ENCODE data around the gene RBM17. TPM values are rescaled to one million over a fixed set of nuclear protein-coding genes. Genes with fewer than 3 reads are reported as not detected.
"Not testable (repeated sequence)": the region's sequence is repeated elsewhere in the genome, so short reads cannot be mapped to it uniquely, and the experiment has no call there.

RBM17 gene
- total RNA-seq, 1 experiment from 2014 or later = 65.4 TPM

DNA sequence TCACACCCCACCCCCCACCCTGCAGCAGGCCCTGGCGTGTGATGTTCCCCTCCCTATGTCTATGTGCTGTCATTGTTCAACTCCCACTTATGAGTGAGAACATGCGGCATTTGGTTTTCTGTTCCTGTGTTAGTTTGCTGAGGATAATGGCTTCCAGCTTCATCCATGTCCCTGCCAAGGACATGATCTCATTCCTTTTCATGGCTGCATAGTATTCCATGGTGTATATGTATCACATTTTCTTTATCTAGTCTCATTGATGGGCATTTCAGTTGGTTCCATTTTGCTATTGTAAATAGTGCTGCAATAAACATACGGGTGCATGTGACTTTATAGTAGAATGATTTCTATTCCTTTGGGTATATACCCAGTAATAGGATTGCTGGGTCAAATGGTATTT, 24.1 kb upstream of the RBM17 start:
- ATAC-seq; intact Hi-C loops (cut with micrococcal nuclease; ENCODE audit: unreplicated experiment); H3K27ac ChIP-seq (ENCODE audit: low read length); H3K27me3 ChIP-seq (ENCODE audit: control insufficient read depth, insufficient read depth, low read length); CTCF ChIA-PET; DNase-seq (ENCODE audit: low read depth, low spot score); BruUV-seq (replicated peaks); in situ Hi-C loops (cut with HindIII; ENCODE audit: low pct_unique_long_range_greater_than_20kb, low sequenced_read_pairs); H3K36me3 ChIP-seq (ENCODE audit: control insufficient read depth, insufficient read depth, low read length); POLR2A ChIA-PET; H3K4me1 ChIP-seq (ENCODE audit: control insufficient read depth, insufficient read depth, low read length); H3K9me3 ChIP-seq (ENCODE audit: control insufficient read depth, insufficient read depth, low read depth, low read length); H3K4me3 ChIP-seq (ENCODE audit: low read depth in 2 of 2, low read length in 2 of 2): not testable (repeated sequence)

- intact Hi-C loops (cut with micrococcal nuclease; ENCODE audit: unreplicated experiment) = no loop called here
- no peak for ATAC-seq
- H3K4me1 ChIP-seq (ENCODE audit: control insufficient read depth, insufficient read depth, low read length) = no peaks in the 10 kb centered on the region
- CTCF ChIA-PET = no interaction called here
- H3K27me3 ChIP-seq (ENCODE audit: control insufficient read depth, insufficient read depth, low read length) = no peaks in the 10 kb centered on the region; the same call in 1 of the 2 replicates
- H3K9me3 ChIP-seq (ENCODE audit: control insufficient read depth, insufficient read depth, low read depth, low read length) = no peaks in the 10 kb centered on the region
- in situ Hi-C loops (cut with HindIII; ENCODE audit: low pct_unique_long_range_greater_than_20kb, low sequenced_read_pairs) = no loop called here
- BruUV-seq (replicated peaks) = no TSS peak
- no peaks in the 10 kb centered on the region for H3K36me3 ChIP-seq (ENCODE audit: control insufficient read depth, insufficient read depth, low read length)
- no peak overlapping the region for H3K4me3 ChIP-seq (ENCODE audit: low read depth in 2 of 2, low read length in 2 of 2)
- TF ChIP-seq, protein P1, sequence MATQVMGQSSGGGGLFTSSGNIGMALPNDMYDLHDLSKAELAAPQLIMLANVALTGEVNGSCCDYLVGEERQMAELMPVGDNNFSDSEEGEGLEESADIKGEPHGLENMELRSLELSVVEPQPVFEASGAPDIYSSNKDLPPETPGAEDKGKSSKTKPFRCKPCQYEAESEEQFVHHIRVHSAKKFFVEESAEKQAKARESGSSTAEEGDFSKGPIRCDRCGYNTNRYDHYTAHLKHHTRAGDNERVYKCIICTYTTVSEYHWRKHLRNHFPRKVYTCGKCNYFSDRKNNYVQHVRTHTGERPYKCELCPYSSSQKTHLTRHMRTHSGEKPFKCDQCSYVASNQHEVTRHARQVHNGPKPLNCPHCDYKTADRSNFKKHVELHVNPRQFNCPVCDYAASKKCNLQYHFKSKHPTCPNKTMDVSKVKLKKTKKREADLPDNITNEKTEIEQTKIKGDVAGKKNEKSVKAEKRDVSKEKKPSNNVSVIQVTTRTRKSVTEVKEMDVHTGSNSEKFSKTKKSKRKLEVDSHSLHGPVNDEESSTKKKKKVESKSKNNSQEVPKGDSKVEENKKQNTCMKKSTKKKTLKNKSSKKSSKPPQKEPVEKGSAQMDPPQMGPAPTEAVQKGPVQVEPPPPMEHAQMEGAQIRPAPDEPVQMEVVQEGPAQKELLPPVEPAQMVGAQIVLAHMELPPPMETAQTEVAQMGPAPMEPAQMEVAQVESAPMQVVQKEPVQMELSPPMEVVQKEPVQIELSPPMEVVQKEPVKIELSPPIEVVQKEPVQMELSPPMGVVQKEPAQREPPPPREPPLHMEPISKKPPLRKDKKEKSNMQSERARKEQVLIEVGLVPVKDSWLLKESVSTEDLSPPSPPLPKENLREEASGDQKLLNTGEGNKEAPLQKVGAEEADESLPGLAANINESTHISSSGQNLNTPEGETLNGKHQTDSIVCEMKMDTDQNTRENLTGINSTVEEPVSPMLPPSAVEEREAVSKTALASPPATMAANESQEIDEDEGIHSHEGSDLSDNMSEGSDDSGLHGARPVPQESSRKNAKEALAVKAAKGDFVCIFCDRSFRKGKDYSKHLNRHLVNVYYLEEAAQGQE (IDR thresholded peaks at IDR 0.05; ENCODE audit: insufficient read depth in 1 of 2, low read depth in 2 of 2, low read length in 1 of 2) = no peak
- TF ChIP-seq POLR2AphosphoS5 (IDR thresholded peaks at IDR 0.05; ENCODE audit: low read depth, low read length) (no peak), TCF7L2 (IDR thresholded peaks at IDR 0.05; ENCODE audit: low read depth, low read length) (no peak)
- H3K27ac ChIP-seq (ENCODE audit: low read length) = no peak overlapping the region
- POLR2A ChIA-PET = no interaction called here
- DNase-seq (ENCODE audit: low read depth, low spot score) = no peak
Measured at GRCh38 chr10:6065406-6065805, 23.4 kb upstream of the RBM17 start.

DNA sequence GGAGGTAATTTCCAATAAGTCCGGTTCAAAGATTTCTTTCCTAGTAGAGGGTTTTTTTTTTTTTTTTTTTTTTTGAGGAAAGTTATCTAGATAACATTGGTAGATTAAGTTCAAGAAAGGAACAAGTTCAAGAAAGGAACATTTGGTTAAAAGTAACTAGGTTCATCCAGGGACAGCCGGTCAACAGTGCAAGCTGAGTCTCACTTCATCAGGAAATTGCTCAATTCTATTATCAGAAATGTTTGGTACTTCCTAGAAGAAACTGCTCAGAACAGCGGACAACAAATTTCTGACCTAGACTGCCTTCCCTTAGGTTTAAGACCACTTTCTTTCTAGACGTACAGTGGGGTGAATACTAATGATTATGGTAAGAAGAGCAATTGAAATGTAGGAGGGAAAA, 23.0 kb upstream of the RBM17 start:
- Histone ChIP-seq H3K9me3 (ENCODE audit: control insufficient read depth, insufficient read depth, low read depth, low read length) (no peaks in the 10 kb centered on the region), H3K27ac (ENCODE audit: low read length) (no peak overlapping the region), H3K36me3 (ENCODE audit: control insufficient read depth, insufficient read depth, low read length) (no peaks in the 10 kb centered on the region), H3K27me3 (ENCODE audit: control insufficient read depth, insufficient read depth, low read length) (no peaks in the 10 kb centered on the region; the same call in 1 of the 2 replicates), H3K4me3 (ENCODE audit: low read depth in 2 of 2, low read length in 2 of 2) (no peak overlapping the region), H3K4me1 (ENCODE audit: control insufficient read depth, insufficient read depth, low read length) (no peaks in the 10 kb centered on the region)
- CTCF ChIA-PET = interaction anchor here (0.6 kb wide), 1 partner anchor 22 kb away, joined by 4 read pairs; no protein-coding TSS in a partner anchor
- in situ Hi-C loops (cut with HindIII; ENCODE audit: low pct_unique_long_range_greater_than_20kb, low sequenced_read_pairs) = no loop called here
- BruUV-seq (replicated peaks) = no TSS peak
- DNase-seq (ENCODE audit: low read depth, low spot score) (no peak), ATAC-seq (no peak)
- POLR2A ChIA-PET = no interaction called here
- TF ChIP-seq SIN3A (IDR thresholded peaks at IDR 0.05; ENCODE audit: borderline replicate concordance, insufficient read depth, low read depth, low read length) (no peak), POLR2AphosphoS5 (IDR thresholded peaks at IDR 0.05; ENCODE audit: low read depth, low read length) (no peak), TCF7L2 (IDR thresholded peaks at IDR 0.05; ENCODE audit: low read depth, low read length) (no peak), CTCF (IDR thresholded peaks at IDR 0.05) (no peak)
- TF ChIP-seq, protein P1 (IDR thresholded peaks at IDR 0.05; ENCODE audit: insufficient read depth in 1 of 2, low read depth in 2 of 2, low read length in 1 of 2) = no peak
- intact Hi-C loops (cut with micrococcal nuclease; ENCODE audit: unreplicated experiment) = no loop called here

Measured in Panc1 (cell line).